Neural cell (in vitro differentiated cells): Measurements from ENCODE around the gene PPIF. TPM values are rescaled to one million over a fixed set of nuclear protein-coding genes. Genes with fewer than 3 reads are reported as not detected.

Experiments
- H2AFZ ChIP-seq: fragments of 200-600, 300-800 bp; sonication (generic), shearing (Covaris generic); 2 replicates; pipeline ENCODE4 v1.6.0; 2014; ENCODE audit warnings: low read depth, mild to moderate bottlenecking, antibody characterized with exemption, low read length, moderate library complexity
- H3F3A ChIP-seq: fragments of 200-600 bp; shearing (Covaris generic); 2 replicates; pipeline ENCODE4 v1.6.1; 2016; ENCODE audit warnings: mild to moderate bottlenecking, moderate library complexity, mixed read lengths, antibody characterized with exemption, low read length; ENCODE audit not compliant: insufficient read depth, poor library complexity, severe bottlenecking
- H3K27ac ChIP-seq: fragments of 200-600, 300-800 bp; sonication (generic), shearing (Covaris generic); 2 replicates; pipeline ENCODE4 v1.5.1; 2014; ENCODE audit warnings: mild to moderate bottlenecking, low read length, moderate library complexity
- H3K27me3 ChIP-seq: fragments of 300-800, 200-600 bp; sonication (generic), shearing (Covaris generic); 2 replicates; pipeline ENCODE4 v1.6.0; 2014; ENCODE audit warnings: mild to moderate bottlenecking, low read depth, low read length, moderate library complexity; ENCODE audit not compliant: insufficient read depth
- H3K36me3 ChIP-seq: fragments of 300-800, 200-600 bp; sonication (generic), shearing (Covaris generic); 2 replicates; pipeline ENCODE4 v1.5.1; 2014; ENCODE audit warnings: mild to moderate bottlenecking, antibody characterized with exemption, low read length, moderate library complexity; ENCODE audit not compliant: insufficient read depth
- H3K4me2 ChIP-seq: fragments of 300-800, 200-600 bp; sonication (generic), shearing (Covaris generic); 2 replicates; pipeline ENCODE4 v1.6.0; 2014; ENCODE audit warnings: mild to moderate bottlenecking, low read length
- H3K4me3 ChIP-seq: fragments of 300-800, 200-600 bp; sonication (generic), shearing (Covaris generic); 2 replicates; pipeline ENCODE4 v1.5.1; 2014; ENCODE audit warnings: mild to moderate bottlenecking, low read length, moderate library complexity
- H3K79me2 ChIP-seq: fragments of 200-600 bp; shearing (Covaris generic); replicated peaks from 2 replicates; pipeline ENCODE4 v1.6.0; 2014; ENCODE audit warnings: mild to moderate bottlenecking, low read length, moderate library complexity; ENCODE audit not compliant: insufficient read depth
- H3K9ac ChIP-seq: fragments of 300-800, 200-600 bp; sonication (generic), shearing (Covaris generic); 2 replicates; pipeline ENCODE4 v1.6.1; 2016; ENCODE audit warnings: mild to moderate bottlenecking, low read length, mixed read lengths
- H3K9me2 ChIP-seq: fragments of 200-600 bp; shearing (Covaris generic); 2 replicates; pipeline ENCODE4 v1.6.1; 2016; ENCODE audit warnings: mild to moderate bottlenecking, low read length, mixed read lengths; ENCODE audit not compliant: insufficient read depth
- H3K9me3 ChIP-seq: fragments of 200-600, 300-800 bp; sonication (generic), shearing (Covaris generic); 2 replicates; pipeline ENCODE4 v1.6.1; 2016; ENCODE audit warnings: mild to moderate bottlenecking, mixed run types, low read length, moderate library complexity, mixed read lengths
- H4K20me1 ChIP-seq: fragments of 200-600 bp; shearing (Covaris generic); 2 replicates; pipeline ENCODE4 v1.6.1; 2016; ENCODE audit warnings: mild to moderate bottlenecking, mixed run types; ENCODE audit not compliant: insufficient read depth
- EP300 ChIP-seq: fragments of 450-650 bp; conservative IDR thresholded peaks from 2 replicates; pipeline ENCODE4 v1.6.1; 2014; ENCODE audit warnings: antibody characterized with exemption, mild to moderate bottlenecking, moderate library complexity; ENCODE audit not compliant: poor library complexity, severe bottlenecking
- EZH2 ChIP-seq: fragments of 200-600, 300-800 bp; shearing (Covaris generic), sonication (generic); IDR thresholded peaks from 2 replicates; pipeline ENCODE4 v1.6.1; 2014; ENCODE audit warnings: antibody characterized with exemption, low read length, borderline replicate concordance, mild to moderate bottlenecking; ENCODE audit not compliant: insufficient read depth, poor library complexity, severe bottlenecking
- MXI1 ChIP-seq: fragments of 450-650 bp; conservative IDR thresholded peaks from 2 replicates; pipeline ENCODE4 v1.6.1; 2014; ENCODE audit warnings: antibody characterized with exemption, mild to moderate bottlenecking; ENCODE audit not compliant: poor library complexity, severe bottlenecking
- POLR2AphosphoS5 ChIP-seq: IDR thresholded peaks from 2 replicates; pipeline ENCODE4 v1.6.1; 2012
- RAD21 ChIP-seq: fragments of 450-650 bp; conservative IDR thresholded peaks from 2 replicates; pipeline ENCODE4 v1.6.1; 2014; ENCODE audit warnings: antibody characterized with exemption, mild to moderate bottlenecking, moderate library complexity
- SMC3 ChIP-seq: fragments of 450-650 bp; conservative IDR thresholded peaks from 2 replicates; pipeline ENCODE4 v1.6.1; 2014; ENCODE audit warnings: antibody characterized with exemption, mild to moderate bottlenecking, moderate library complexity; ENCODE audit not compliant: poor library complexity
- TAF1 ChIP-seq: IDR thresholded peaks from 2 replicates; pipeline ENCODE4 v1.6.1; 2012; ENCODE audit warnings: low read depth
- polyA plus RNA-seq: library from polyadenylated mRNA; depleted of rRNA; stranded (reverse); fragments of >200 nt; gene quantifications from 2 replicates; pipeline ENCODE4 v1.2.3, GENCODE V29; 2014
- TF ChIP-seq, protein P1 (sequence below): fragments of 450-650 bp; IDR thresholded peaks from 2 replicates; pipeline ENCODE4 v1.5.1; 2014; ENCODE audit warnings: antibody characterized with exemption, mild to moderate bottlenecking, moderate library complexity; ENCODE audit not compliant: poor library complexity, severe bottlenecking
- TF ChIP-seq, protein P2 (sequence below): IDR thresholded peaks from 2 replicates; pipeline ENCODE4 v1.6.1; 2012; ENCODE audit warnings: borderline replicate concordance

Gene PPIF
- polyA plus RNA-seq, 1 donor from 2014 or later, result 13.6 TPM

GRCh38 chr10:79387466-79387973 is 40.3 kb downstream of the PPIF start:
- no peaks in the 10 kb centered on the region for H3F3A ChIP-seq
- TF ChIP-seq MXI1 (no peak), EP300 (no peak), POLR2AphosphoS5 (no peak), TAF1 (no peak), RAD21 (no peak), SMC3 (no peak)
- TF ChIP-seq, protein P1, sequence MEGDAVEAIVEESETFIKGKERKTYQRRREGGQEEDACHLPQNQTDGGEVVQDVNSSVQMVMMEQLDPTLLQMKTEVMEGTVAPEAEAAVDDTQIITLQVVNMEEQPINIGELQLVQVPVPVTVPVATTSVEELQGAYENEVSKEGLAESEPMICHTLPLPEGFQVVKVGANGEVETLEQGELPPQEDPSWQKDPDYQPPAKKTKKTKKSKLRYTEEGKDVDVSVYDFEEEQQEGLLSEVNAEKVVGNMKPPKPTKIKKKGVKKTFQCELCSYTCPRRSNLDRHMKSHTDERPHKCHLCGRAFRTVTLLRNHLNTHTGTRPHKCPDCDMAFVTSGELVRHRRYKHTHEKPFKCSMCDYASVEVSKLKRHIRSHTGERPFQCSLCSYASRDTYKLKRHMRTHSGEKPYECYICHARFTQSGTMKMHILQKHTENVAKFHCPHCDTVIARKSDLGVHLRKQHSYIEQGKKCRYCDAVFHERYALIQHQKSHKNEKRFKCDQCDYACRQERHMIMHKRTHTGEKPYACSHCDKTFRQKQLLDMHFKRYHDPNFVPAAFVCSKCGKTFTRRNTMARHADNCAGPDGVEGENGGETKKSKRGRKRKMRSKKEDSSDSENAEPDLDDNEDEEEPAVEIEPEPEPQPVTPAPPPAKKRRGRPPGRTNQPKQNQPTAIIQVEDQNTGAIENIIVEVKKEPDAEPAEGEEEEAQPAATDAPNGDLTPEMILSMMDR, result no peak
- TF ChIP-seq, protein P2, sequence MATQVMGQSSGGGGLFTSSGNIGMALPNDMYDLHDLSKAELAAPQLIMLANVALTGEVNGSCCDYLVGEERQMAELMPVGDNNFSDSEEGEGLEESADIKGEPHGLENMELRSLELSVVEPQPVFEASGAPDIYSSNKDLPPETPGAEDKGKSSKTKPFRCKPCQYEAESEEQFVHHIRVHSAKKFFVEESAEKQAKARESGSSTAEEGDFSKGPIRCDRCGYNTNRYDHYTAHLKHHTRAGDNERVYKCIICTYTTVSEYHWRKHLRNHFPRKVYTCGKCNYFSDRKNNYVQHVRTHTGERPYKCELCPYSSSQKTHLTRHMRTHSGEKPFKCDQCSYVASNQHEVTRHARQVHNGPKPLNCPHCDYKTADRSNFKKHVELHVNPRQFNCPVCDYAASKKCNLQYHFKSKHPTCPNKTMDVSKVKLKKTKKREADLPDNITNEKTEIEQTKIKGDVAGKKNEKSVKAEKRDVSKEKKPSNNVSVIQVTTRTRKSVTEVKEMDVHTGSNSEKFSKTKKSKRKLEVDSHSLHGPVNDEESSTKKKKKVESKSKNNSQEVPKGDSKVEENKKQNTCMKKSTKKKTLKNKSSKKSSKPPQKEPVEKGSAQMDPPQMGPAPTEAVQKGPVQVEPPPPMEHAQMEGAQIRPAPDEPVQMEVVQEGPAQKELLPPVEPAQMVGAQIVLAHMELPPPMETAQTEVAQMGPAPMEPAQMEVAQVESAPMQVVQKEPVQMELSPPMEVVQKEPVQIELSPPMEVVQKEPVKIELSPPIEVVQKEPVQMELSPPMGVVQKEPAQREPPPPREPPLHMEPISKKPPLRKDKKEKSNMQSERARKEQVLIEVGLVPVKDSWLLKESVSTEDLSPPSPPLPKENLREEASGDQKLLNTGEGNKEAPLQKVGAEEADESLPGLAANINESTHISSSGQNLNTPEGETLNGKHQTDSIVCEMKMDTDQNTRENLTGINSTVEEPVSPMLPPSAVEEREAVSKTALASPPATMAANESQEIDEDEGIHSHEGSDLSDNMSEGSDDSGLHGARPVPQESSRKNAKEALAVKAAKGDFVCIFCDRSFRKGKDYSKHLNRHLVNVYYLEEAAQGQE, result no peak
- H3K27me3 ChIP-seq, result no peaks in the 10 kb centered on the region
- H3K79me2 ChIP-seq, result no peaks in the 10 kb centered on the region
- H4K20me1 ChIP-seq, result no peaks in the 10 kb centered on the region
- H3K4me2 ChIP-seq, result no peak overlapping the region
- H3K9ac ChIP-seq, result no peak overlapping the region
- no peaks in the 10 kb centered on the region for H3K9me3 ChIP-seq
- no peak overlapping the region for H3K27ac ChIP-seq
- H2AFZ ChIP-seq, result no peak overlapping the region
- H3K36me3 ChIP-seq, result no peaks in the 10 kb centered on the region
- no peaks in the 10 kb centered on the region for H3K9me2 ChIP-seq
- H3K4me3 ChIP-seq, result no peak overlapping the region

GRCh38 chr10:79387974-79388850 is 40.9 kb downstream of the PPIF start:
- Histone ChIP-seq H3F3A (no peaks in the 10 kb centered on the region), H3K27ac (no peak overlapping the region), H2AFZ (no peak overlapping the region), H3K9me3 (no peaks in the 10 kb centered on the region), H3K4me2 (no peak overlapping the region), H3K9ac (no peak overlapping the region), H4K20me1 (no peaks in the 10 kb centered on the region), H3K9me2 (no peaks in the 10 kb centered on the region), H3K27me3 (no peaks in the 10 kb centered on the region), H3K4me3 (no peak overlapping the region), H3K36me3 (no peaks in the 10 kb centered on the region), H3K79me2 (no peaks in the 10 kb centered on the region)
- TF ChIP-seq SMC3, result no peak
- TF ChIP-seq TAF1, result no peak
- TF ChIP-seq RAD21, result no peak
- no peak for TF ChIP-seq EP300
- TF ChIP-seq EZH2, result no peak
- TF ChIP-seq, protein P2, result no peak
- TF ChIP-seq, protein P1, result no peak
- TF ChIP-seq POLR2AphosphoS5, result no peak
- no peak for TF ChIP-seq MXI1
